GM23338 (cell line): ENCODE measurements around the gene ERRFI1. TPM values are rescaled to one million over a fixed set of nuclear protein-coding genes. Genes with fewer than 3 reads are reported as not detected.
"Not testable (repeated sequence)": the region's sequence is repeated elsewhere in the genome, so short reads cannot be mapped to it uniquely, and the experiment has no call there.

Experiments used
- ATAC-seq: fragments of 200-7000 bp; cut with Tn5 transposase; 3 replicates; pipeline ENCODE4 v1.9.1; 2020
- DNase-seq: peaks from one replicate; pipeline ENCODE4 v3.0.0-alpha.2; 2015; ENCODE audit warnings: low spot score
- H2AFZ ChIP-seq: fragments of 200-600 bp; sonication (generic); 2 replicates; pipeline ENCODE4 v1.8.0; 2016; ENCODE audit warnings: antibody characterized with exemption, mild to moderate bottlenecking, moderate library complexity
- H3F3A ChIP-seq: fragments of 200-600 bp; sonication (generic); replicated peaks from 2 replicates; pipeline ENCODE4 v1.8.0; 2017; ENCODE audit warnings: antibody characterized with exemption, mixed run types, low read depth
- H3K27ac ChIP-seq: fragments of 200-600 bp; sonication (generic); 2 replicates; pipeline ENCODE4 v1.6.1; 2016; ENCODE audit warnings: low read depth
- H3K27me3 ChIP-seq: fragments of 200-600 bp; sonication (generic); 2 replicates; pipeline ENCODE4 v1.8.0; 2016; ENCODE audit warnings: mild to moderate bottlenecking, mixed run types, moderate library complexity; ENCODE audit not compliant: insufficient read depth
- H3K36me3 ChIP-seq: fragments of 200-600 bp; sonication (generic); 2 replicates; pipeline ENCODE4 v1.8.0; 2016; ENCODE audit warnings: mild to moderate bottlenecking; ENCODE audit not compliant: insufficient read depth
- H3K4me1 ChIP-seq: fragments of 200-600 bp; sonication (generic); 2 replicates; pipeline ENCODE4 v1.8.0; 2016; ENCODE audit warnings: mild to moderate bottlenecking, moderate library complexity; ENCODE audit not compliant: insufficient read depth
- H3K4me2 ChIP-seq: fragments of 200-600 bp; sonication (generic); 2 replicates; pipeline ENCODE4 v1.7.1; 2017; ENCODE audit warnings: mixed run types
- H3K4me3 ChIP-seq: fragments of 200-600 bp; sonication (generic); 2 replicates; pipeline ENCODE4 v1.6.1; 2016; ENCODE audit warnings: mixed run types
- H3K79me2 ChIP-seq: fragments of 200-600 bp; sonication (generic); replicated peaks from 2 replicates; pipeline ENCODE4 v1.8.0; 2017; ENCODE audit warnings: mild to moderate bottlenecking; ENCODE audit not compliant: insufficient read depth
- H3K9me2 ChIP-seq: fragments of 200-600 bp; sonication (generic); 2 replicates; pipeline ENCODE4 v1.8.0; 2017; ENCODE audit not compliant: insufficient read depth
- H4K20me1 ChIP-seq: fragments of 200-600 bp; sonication (generic); replicated peaks from 2 replicates; pipeline ENCODE4 v1.8.0; 2017; ENCODE audit warnings: mild to moderate bottlenecking; ENCODE audit not compliant: insufficient read depth
- H3K27ac Mint-ChIP-seq: 2 replicates; pipeline ENCODE4 v1.8.0; 2020; ENCODE audit warnings: inconsistent platforms, mild to moderate bottlenecking, moderate library complexity, mixed read lengths
- H3K27me3 Mint-ChIP-seq: 3 replicates; pipeline ENCODE4 v1.8.0; 2022; ENCODE audit warnings: low read depth, mild to moderate bottlenecking, moderate library complexity, mixed read lengths, inconsistent platforms; ENCODE audit not compliant: insufficient read depth, poor library complexity
- H3K36me3 Mint-ChIP-seq: 3 replicates; pipeline ENCODE4 v1.8.0; 2021; ENCODE audit warnings: low read depth, mild to moderate bottlenecking, inconsistent platforms, moderate library complexity, mixed read lengths
- H3K4me1 Mint-ChIP-seq: 3 replicates; pipeline ENCODE4 v1.8.0; 2020; ENCODE audit warnings: mild to moderate bottlenecking, inconsistent platforms, mixed read lengths
- H3K4me3 Mint-ChIP-seq: 3 replicates; pipeline ENCODE4 v1.8.0; 2021; ENCODE audit warnings: moderate library complexity, mild to moderate bottlenecking, inconsistent platforms, mixed read lengths
- H3K9me3 Mint-ChIP-seq: 3 replicates; pipeline ENCODE4 v1.8.0; 2020; ENCODE audit warnings: moderate library complexity, mild to moderate bottlenecking, inconsistent platforms, mixed read lengths
- EZH2 ChIP-seq: fragments of 200-600 bp; sonication (generic); IDR thresholded peaks from one replicate; pipeline ENCODE4 v1.8.0; 2017; ENCODE audit warnings: antibody characterized with exemption, mild to moderate bottlenecking, low read depth; ENCODE audit not compliant: unreplicated experiment
- STAT1 ChIP-seq: IDR thresholded peaks from one replicate; pipeline ENCODE4 v1.6.1; 2016; ENCODE audit warnings: antibody characterized with exemption; ENCODE audit not compliant: unreplicated experiment
- polyA plus RNA-seq: library from polyadenylated mRNA; unstranded; fragments of >200 nt; fragmentation: Nextera tagmentation; extraction: Ambion mirVana; gene quantifications from 2 replicates; pipeline ENCODE4 v1.2.1, GENCODE V29; 2016
- total RNA-seq: library from RNA; depleted of rRNA; stranded (reverse); fragments of >200 nt; shearing (Covaris generic); gene quantifications from 2 replicates; pipeline ENCODE4 v1.2.3, GENCODE V29; 2014
- TF ChIP-seq, protein P1 (sequence below): IDR thresholded peaks from 2 replicates; pipeline ENCODE4 v1.6.1; 2016; ENCODE audit warnings: antibody characterized with exemption
- TF ChIP-seq, protein P2 (sequence below): fragments of 250-450 bp; sonication (Bioruptor Pico); IDR thresholded peaks from 2 replicates; pipeline ENCODE4 v1.5.0; 2020; ENCODE audit warnings: mild to moderate bottlenecking, moderate library complexity
- TF ChIP-seq, protein P3 (sequence below), 2 experiments: fragments of 200-600 bp in 1 of 2; sonication (generic) in 1 of 2; conservative IDR thresholded peaks; 2 replicates each; pipeline versions ENCODE4 v1.5.1 to v1.6.1; 2016 to 2017; ENCODE audit warnings: antibody characterized with exemption in 2 of 2, low read depth in 2 of 2, mild to moderate bottlenecking in 2 of 2, moderate library complexity in 1 of 2

Gene ERRFI1
- total and polyA plus RNA-seq, 2 experiments from 2014 or later = 22.9 to 59.8 TPM

DNA sequence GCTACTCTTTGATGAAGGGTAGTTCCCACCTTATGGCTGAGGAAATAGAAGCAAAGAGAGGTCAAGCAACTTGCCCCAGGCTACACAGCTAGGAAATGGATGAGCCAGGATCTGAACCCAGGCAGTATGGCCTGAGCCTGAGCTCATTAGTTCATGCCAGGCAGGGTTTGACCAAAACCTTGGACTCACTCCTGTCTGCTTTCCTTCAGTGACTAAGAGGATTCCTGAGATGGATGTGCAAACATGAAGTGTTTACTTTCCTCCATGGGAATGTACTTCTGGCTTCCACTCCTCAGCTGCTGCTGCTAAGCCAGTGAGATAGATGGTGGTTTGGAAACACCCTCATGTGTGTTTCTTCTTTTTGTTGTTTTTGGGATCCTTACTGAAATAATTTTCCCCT is 35.1 kb upstream of the ERRFI1 start (continued):
- TF ChIP-seq STAT1 (no peak), EZH2 (no peak)
- TF ChIP-seq, protein P1, sequence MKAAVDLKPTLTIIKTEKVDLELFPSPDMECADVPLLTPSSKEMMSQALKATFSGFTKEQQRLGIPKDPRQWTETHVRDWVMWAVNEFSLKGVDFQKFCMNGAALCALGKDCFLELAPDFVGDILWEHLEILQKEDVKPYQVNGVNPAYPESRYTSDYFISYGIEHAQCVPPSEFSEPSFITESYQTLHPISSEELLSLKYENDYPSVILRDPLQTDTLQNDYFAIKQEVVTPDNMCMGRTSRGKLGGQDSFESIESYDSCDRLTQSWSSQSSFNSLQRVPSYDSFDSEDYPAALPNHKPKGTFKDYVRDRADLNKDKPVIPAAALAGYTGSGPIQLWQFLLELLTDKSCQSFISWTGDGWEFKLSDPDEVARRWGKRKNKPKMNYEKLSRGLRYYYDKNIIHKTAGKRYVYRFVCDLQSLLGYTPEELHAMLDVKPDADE = no peak
- TF ChIP-seq, protein P2, sequence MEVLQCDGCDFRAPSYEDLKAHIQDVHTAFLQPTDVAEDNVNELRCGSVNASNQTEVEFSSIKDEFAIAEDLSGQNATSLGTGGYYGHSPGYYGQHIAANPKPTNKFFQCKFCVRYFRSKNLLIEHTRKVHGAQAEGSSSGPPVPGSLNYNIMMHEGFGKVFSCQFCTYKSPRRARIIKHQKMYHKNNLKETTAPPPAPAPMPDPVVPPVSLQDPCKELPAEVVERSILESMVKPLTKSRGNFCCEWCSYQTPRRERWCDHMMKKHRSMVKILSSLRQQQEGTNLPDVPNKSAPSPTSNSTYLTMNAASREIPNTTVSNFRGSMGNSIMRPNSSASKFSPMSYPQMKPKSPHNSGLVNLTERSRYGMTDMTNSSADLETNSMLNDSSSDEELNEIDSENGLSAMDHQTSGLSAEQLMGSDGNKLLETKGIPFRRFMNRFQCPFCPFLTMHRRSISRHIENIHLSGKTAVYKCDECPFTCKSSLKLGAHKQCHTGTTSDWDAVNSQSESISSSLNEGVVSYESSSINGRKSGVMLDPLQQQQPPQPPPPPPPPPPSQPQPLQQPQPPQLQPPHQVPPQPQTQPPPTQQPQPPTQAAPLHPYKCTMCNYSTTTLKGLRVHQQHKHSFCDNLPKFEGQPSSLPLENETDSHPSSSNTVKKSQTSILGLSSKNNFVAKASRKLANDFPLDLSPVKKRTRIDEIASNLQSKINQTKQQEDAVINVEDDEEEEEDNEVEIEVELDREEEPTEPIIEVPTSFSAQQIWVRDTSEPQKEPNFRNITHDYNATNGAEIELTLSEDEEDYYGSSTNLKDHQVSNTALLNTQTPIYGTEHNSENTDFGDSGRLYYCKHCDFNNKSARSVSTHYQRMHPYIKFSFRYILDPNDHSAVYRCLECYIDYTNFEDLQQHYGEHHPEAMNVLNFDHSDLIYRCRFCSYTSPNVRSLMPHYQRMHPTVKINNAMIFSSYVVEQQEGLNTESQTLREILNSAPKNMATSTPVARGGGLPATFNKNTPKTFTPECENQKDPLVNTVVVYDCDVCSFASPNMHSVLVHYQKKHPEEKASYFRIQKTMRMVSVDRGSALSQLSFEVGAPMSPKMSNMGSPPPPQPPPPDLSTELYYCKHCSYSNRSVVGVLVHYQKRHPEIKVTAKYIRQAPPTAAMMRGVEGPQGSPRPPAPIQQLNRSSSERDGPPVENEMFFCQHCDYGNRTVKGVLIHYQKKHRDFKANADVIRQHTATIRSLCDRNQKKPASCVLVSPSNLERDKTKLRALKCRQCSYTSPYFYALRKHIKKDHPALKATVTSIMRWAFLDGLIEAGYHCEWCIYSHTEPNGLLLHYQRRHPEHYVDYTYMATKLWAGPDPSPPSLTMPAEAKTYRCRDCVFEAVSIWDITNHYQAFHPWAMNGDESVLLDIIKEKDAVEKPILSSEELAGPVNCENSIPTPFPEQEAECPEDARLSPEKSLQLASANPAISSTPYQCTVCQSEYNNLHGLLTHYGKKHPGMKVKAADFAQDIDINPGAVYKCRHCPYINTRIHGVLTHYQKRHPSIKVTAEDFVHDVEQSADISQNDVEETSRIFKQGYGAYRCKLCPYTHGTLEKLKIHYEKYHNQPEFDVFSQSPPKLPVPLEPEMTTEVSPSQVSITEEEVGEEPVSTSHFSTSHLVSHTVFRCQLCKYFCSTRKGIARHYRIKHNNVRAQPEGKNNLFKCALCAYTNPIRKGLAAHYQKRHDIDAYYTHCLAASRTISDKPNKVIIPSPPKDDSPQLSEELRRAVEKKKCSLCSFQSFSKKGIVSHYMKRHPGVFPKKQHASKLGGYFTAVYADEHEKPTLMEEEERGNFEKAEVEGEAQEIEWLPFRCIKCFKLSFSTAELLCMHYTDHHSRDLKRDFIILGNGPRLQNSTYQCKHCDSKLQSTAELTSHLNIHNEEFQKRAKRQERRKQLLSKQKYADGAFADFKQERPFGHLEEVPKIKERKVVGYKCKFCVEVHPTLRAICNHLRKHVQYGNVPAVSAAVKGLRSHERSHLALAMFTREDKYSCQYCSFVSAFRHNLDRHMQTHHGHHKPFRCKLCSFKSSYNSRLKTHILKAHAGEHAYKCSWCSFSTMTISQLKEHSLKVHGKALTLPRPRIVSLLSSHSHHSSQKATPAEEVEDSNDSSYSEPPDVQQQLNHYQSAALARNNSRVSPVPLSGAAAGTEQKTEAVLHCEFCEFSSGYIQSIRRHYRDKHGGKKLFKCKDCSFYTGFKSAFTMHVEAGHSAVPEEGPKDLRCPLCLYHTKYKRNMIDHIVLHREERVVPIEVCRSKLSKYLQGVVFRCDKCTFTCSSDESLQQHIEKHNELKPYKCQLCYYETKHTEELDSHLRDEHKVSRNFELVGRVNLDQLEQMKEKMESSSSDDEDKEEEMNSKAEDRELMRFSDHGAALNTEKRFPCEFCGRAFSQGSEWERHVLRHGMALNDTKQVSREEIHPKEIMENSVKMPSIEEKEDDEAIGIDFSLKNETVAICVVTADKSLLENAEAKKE (CRISPR knock-in tag) = no peak

DNA sequence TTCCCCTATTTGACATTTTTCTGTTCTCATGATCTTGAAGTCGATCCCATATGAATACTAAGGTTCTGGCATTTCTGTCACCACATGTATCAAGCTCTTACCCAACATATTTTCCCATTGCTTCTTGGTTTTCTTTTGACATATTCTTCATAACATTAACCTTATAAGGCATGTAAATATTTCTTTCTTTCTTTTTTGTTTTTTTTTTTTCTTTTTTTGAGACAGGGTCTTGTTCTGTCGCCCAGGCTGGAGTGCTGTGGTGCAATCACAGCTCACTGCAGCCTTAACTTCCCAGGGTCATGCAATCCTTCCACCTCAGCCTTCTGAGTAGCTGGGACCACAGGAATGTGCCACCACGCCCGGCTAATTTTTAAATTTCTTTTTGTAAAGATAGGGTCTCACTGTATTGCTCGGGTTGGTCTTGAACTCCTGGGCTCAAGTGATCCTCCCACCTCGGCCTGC is 33.1 kb upstream of the ERRFI1 start:
- peaks cover 1% of the 10 kb centered on the region for H3K27me3 Mint-ChIP-seq

DNA sequence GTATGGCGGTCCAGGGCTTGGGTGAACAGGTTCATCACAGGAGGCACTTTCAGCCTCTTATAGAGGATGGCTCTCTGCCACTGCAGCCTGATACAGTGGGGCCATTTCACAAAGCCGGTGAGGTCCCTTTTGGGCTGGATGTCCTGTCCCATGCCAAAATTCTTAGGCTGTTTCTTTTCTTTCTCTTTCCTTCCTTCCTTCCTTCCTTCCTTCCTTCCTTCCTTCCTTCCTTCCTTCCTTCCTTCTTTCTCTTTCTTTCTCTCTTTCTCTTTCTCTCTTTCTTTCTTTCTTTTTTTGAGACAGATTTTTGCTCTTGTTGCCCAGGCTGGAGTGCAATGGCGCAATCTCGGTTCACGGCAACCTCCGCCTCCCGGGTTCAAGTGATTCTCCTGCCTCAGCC is 31.7 kb upstream of the ERRFI1 start:
- not testable (repeated sequence) for H3K27me3 Mint-ChIP-seq, H4K20me1 ChIP-seq, H3F3A ChIP-seq, H3K4me3 Mint-ChIP-seq, H3K27ac Mint-ChIP-seq, H3K36me3 Mint-ChIP-seq, H3K27me3 ChIP-seq, DNase-seq, H3K4me1 Mint-ChIP-seq, H3K4me3 ChIP-seq, H3K36me3 ChIP-seq, H2AFZ ChIP-seq, H3K27ac ChIP-seq, H3K79me2 ChIP-seq, H3K9me2 ChIP-seq, H3K9me3 Mint-ChIP-seq, H3K4me1 ChIP-seq, H3K4me2 ChIP-seq, ATAC-seq

More for the DNA sequence above, 33.1 kb upstream of the ERRFI1 start:
- no peak overlapping the region for H3K4me3 Mint-ChIP-seq
- DNase-seq = no peak
- Histone ChIP-seq H3K9me2 (no peaks in the 10 kb centered on the region), H3K27ac (no peak overlapping the region), H3F3A (no peaks in the 10 kb centered on the region), H3K4me2 (no peak overlapping the region), H3K4me1 (peaks cover 8% of the 10 kb centered on the region), H3K36me3 (no peaks in the 10 kb centered on the region), H3K27me3 (no peaks in the 10 kb centered on the region), H3K4me3 (no peak overlapping the region), H4K20me1 (no peaks in the 10 kb centered on the region), H2AFZ (peak overlapping the region; percentile 23; the same call in 1 of the 2 replicates), H3K79me2 (no peaks in the 10 kb centered on the region)
- H3K36me3 Mint-ChIP-seq = no peaks in the 10 kb centered on the region
- no peak overlapping the region for H3K27ac Mint-ChIP-seq
- H3K9me3 Mint-ChIP-seq = no peaks in the 10 kb centered on the region
- H3K4me1 Mint-ChIP-seq = peaks cover 4% of the 10 kb centered on the region
- TF ChIP-seq EZH2 = no peak
- TF ChIP-seq, protein P3, sequence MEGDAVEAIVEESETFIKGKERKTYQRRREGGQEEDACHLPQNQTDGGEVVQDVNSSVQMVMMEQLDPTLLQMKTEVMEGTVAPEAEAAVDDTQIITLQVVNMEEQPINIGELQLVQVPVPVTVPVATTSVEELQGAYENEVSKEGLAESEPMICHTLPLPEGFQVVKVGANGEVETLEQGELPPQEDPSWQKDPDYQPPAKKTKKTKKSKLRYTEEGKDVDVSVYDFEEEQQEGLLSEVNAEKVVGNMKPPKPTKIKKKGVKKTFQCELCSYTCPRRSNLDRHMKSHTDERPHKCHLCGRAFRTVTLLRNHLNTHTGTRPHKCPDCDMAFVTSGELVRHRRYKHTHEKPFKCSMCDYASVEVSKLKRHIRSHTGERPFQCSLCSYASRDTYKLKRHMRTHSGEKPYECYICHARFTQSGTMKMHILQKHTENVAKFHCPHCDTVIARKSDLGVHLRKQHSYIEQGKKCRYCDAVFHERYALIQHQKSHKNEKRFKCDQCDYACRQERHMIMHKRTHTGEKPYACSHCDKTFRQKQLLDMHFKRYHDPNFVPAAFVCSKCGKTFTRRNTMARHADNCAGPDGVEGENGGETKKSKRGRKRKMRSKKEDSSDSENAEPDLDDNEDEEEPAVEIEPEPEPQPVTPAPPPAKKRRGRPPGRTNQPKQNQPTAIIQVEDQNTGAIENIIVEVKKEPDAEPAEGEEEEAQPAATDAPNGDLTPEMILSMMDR (conservative IDR thresholded peaks at IDR 0.05; ENCODE audit: low read depth in 2 of 2) = no peak
- no peak for ATAC-seq
